HCT116 (cell line): ENCODE data around the gene FLVCR2. TPM values are rescaled to one million over a fixed set of nuclear protein-coding genes. Genes with fewer than 3 reads are reported as not detected.

Source experiments
- ATAC-seq: fragments of 200-7000 bp; cut with Tn5 transposase; 2 replicates; pipeline ENCODE4 v1.9.1; 2020; ENCODE audit warnings: mild to moderate bottlenecking, moderate library complexity
- BruUV-seq: library from RNA; stranded (reverse); fragments of 400-500 nt; replicated peaks from 2 replicates; lab custom pipeline; 2021; lab: Mats Ljungman, UMichigan
- CTCF ChIA-PET: fragments of 300-600 bp; sonication (Branson Sonifier 250); formaldehyde crosslinking; loops from one replicate; lab custom pipeline; 2021; ENCODE audit warnings: antibody characterized with exemption; lab: Charles Lee
- POLR2A ChIA-PET: fragments of 300-600, 350-600 bp; sonication (Branson Sonifier 250); formaldehyde crosslinking; loops from one replicate; lab custom pipeline; 2021; ENCODE audit warnings: antibody characterized with exemption; lab: Charles Lee
- RAD21 ChIA-PET, 2 experiments: fragments of 300-600 bp; sonication (Branson Sonifier 250); formaldehyde crosslinking; loops; one replicate each; lab custom pipeline; 2023; ENCODE audit warnings: low total read pairs in 2 of 2; ENCODE audit not compliant: uncharacterized antibody in 2 of 2, unreplicated experiment in 2 of 2, low non-redundant PET in 1 of 2; lab: Charles Lee
- DNase-seq: peaks from one replicate; pipeline ENCODE4 v3.0.0-alpha.2; 2010; ENCODE audit warnings: low read depth, low spot score
- H2AFZ ChIP-seq: fragments of 200-600 bp; shearing (Covaris generic), sonication (generic); 2 replicates; pipeline ENCODE4 v1.6.1; 2017; ENCODE audit warnings: low read depth, mixed run types, mixed read lengths, antibody characterized with exemption, low read length; ENCODE audit not compliant: poor library complexity, severe bottlenecking
- H3K27ac ChIP-seq: 2 replicates; pipeline ENCODE4 v1.5.1; 2012; ENCODE audit warnings: low read depth, low read length
- H3K27me3 ChIP-seq: fragments of 200-600 bp; sonication (generic); 2 replicates; pipeline ENCODE4 v1.6.1; 2016; ENCODE audit warnings: mixed run types, low read length, mixed read lengths; ENCODE audit not compliant: insufficient read depth
- H3K36me3 ChIP-seq, 2 experiments: fragments of 200-500 bp in 1 of 2; fragments of 200-600 bp in 1 of 2; sonication (Bioruptor generic) in 1 of 2; sonication (generic) in 1 of 2; 2 replicates each; pipeline versions ENCODE4 v1.5.1 to v1.6.1; 2014 to 2016; ENCODE audit warnings: low read length in 2 of 2, inconsistent platforms in 1 of 2, mixed read lengths in 1 of 2, mixed run types in 1 of 2; ENCODE audit not compliant: insufficient read depth in 2 of 2, control insufficient read depth in 1 of 2
- H3K4me1 ChIP-seq, 2 experiments: fragments of 200-600 bp in 1 of 2; sonication (generic) in 1 of 2; 2 replicates each; pipeline versions ENCODE4 v1.5.1 to v1.6.1; 2012 to 2017; ENCODE audit warnings: low read length in 2 of 2, inconsistent platforms in 1 of 2, mild to moderate bottlenecking in 1 of 2, mixed read lengths in 1 of 2, mixed run types in 1 of 2, moderate library complexity in 1 of 2; ENCODE audit not compliant: insufficient read depth in 2 of 2, control insufficient read depth in 1 of 2
- H3K4me2 ChIP-seq: fragments of 200-600 bp; sonication (generic); 2 replicates; pipeline ENCODE4 v1.6.1; 2017; ENCODE audit warnings: mixed run types, low read length, mixed read lengths
- H3K4me3 ChIP-seq, 2 experiments: fragments of 200-600 bp in 1 of 2; sonication (generic) in 1 of 2; replicated peaks in 1 of 2; 2 replicates each; pipeline ENCODE4 v1.5.1; 2011 to 2016; ENCODE audit warnings: low read length in 2 of 2, control low read depth in 1 of 2, low read depth in 1 of 2, mild to moderate bottlenecking in 1 of 2, mixed read lengths in 1 of 2, mixed run types in 1 of 2
- H3K79me2 ChIP-seq: fragments of 200-600 bp; sonication (generic); 2 replicates; pipeline ENCODE4 v1.6.1; 2017; ENCODE audit warnings: mild to moderate bottlenecking, mixed run types, low read length, moderate library complexity, mixed read lengths; ENCODE audit not compliant: insufficient read depth
- H3K9ac ChIP-seq: fragments of 200-600 bp; sonication (generic); 2 replicates; pipeline ENCODE4 v1.6.1; 2016; ENCODE audit warnings: low read length, mixed read lengths
- H3K9me2 ChIP-seq: fragments of 200-600 bp; sonication (generic), shearing (Covaris generic); 2 replicates; pipeline ENCODE4 v1.6.1; 2017; ENCODE audit warnings: mixed run types, mild to moderate bottlenecking, moderate library complexity; ENCODE audit not compliant: insufficient read depth
- H3K9me3 ChIP-seq, 2 experiments: fragments of 200-500 bp in 1 of 2; fragments of 200-600 bp in 1 of 2; sonication (Bioruptor generic) in 1 of 2; sonication (generic) in 1 of 2; 2 replicates each; pipeline ENCODE4 v1.6.1; 2014 to 2017; ENCODE audit warnings: low read length in 2 of 2, mixed read lengths in 2 of 2, inconsistent platforms in 1 of 2, low read depth in 1 of 2, mild to moderate bottlenecking in 1 of 2, mixed run types in 1 of 2, moderate library complexity in 1 of 2; ENCODE audit not compliant: control insufficient read depth in 1 of 2, insufficient read depth in 1 of 2
- H4K20me1 ChIP-seq: fragments of 200-600 bp; sonication (generic), shearing (Covaris generic); 2 replicates; pipeline ENCODE4 v1.6.1; 2017; ENCODE audit warnings: mixed run types, mild to moderate bottlenecking, moderate library complexity; ENCODE audit not compliant: insufficient read depth
- CBX3 ChIP-seq: IDR thresholded peaks from 2 replicates; pipeline ENCODE4 v1.6.1; 2012; ENCODE audit warnings: low read depth
- EZH2phosphoT487 ChIP-seq: fragments of 200-600 bp; IDR thresholded peaks from 2 replicates; pipeline ENCODE4 v1.6.1; 2018; ENCODE audit warnings: antibody characterized with exemption, borderline replicate concordance
- POLR2AphosphoS5 ChIP-seq: IDR thresholded peaks from 2 replicates; pipeline ENCODE4 v1.6.1; 2011; ENCODE audit warnings: mild to moderate bottlenecking, low read depth, low read length, moderate library complexity
- SIN3A ChIP-seq: IDR thresholded peaks from 2 replicates; pipeline ENCODE4 v1.6.1; 2012; ENCODE audit warnings: low read depth
- ZFX ChIP-seq: fragments of 450-650 bp; IDR thresholded peaks from 2 replicates; pipeline ENCODE4 v1.6.1; 2017
- intact Hi-C: fragments of 100-400 bp; cut with micrococcal nuclease; formaldehyde crosslinking; loops from 2 replicates; pipeline ENCODE4 v1.10.0; 2022
- total RNA-seq: library from RNA; stranded (reverse); gene quantifications from one replicate; pipeline ENCODE4 v1.2.1, GENCODE V29; 2021; ENCODE audit not compliant: unreplicated experiment
- TF ChIP-seq, protein P1 (sequence below): IDR thresholded peaks from 2 replicates; pipeline ENCODE4 v1.6.1; 2011; ENCODE audit warnings: mild to moderate bottlenecking, low read length, moderate library complexity; ENCODE audit not compliant: insufficient replicate concordance; ENCODE audit errors: extremely low read depth

FLVCR2 gene
- total RNA-seq, 1 experiment from 2014 or later: 0.84 TPM

- Histone ChIP-seq H3K79me2 (no peaks in the 10 kb centered on the region), H3K9me2 (no peaks in the 10 kb centered on the region), H4K20me1 (no peaks in the 10 kb centered on the region), H2AFZ (no peak overlapping the region), H3K9ac (no peak overlapping the region), H3K9me3 (no peaks in the 10 kb centered on the region), H3K36me3 (no peaks in the 10 kb centered on the region), H3K4me2 (no peak overlapping the region), H3K4me3 (no peak overlapping the region), H3K4me1 (no peaks in the 10 kb centered on the region), H3K27me3 (no peaks in the 10 kb centered on the region), H3K27ac (no peak overlapping the region)
- no peak for DNase-seq
- intact Hi-C loops: no loop called here
- POLR2A ChIA-PET: no interaction called here
- ATAC-seq: no peak
- BruUV-seq: no TSS peak
- CTCF ChIA-PET: no interaction called here
- no peak for TF ChIP-seq SIN3A
- no peak for TF ChIP-seq POLR2AphosphoS5
- RAD21 ChIA-PET: no interaction called here
Observed at GRCh38 chr14:75535164-75535898, 43.1 kb upstream of the FLVCR2 start.

GRCh38 chr14:75537071-75537470, 41.3 kb upstream of the FLVCR2 start:
- Histone ChIP-seq H3K9ac (no peak overlapping the region), H3K79me2 (no peaks in the 10 kb centered on the region), H3K36me3 (no peaks in the 10 kb centered on the region), H3K4me1 (no peaks in the 10 kb centered on the region), H3K9me3 (no peaks in the 10 kb centered on the region), H3K9me2 (no peaks in the 10 kb centered on the region), H3K27me3 (no peaks in the 10 kb centered on the region), H3K4me2 (no peak overlapping the region), H4K20me1 (no peaks in the 10 kb centered on the region), H3K4me3 (no peak overlapping the region), H2AFZ (no peak overlapping the region), H3K27ac (no peak overlapping the region)
- no TSS peak for BruUV-seq
- no peak for TF ChIP-seq EZH2phosphoT487
- no peak for TF ChIP-seq CBX3
- TF ChIP-seq ZFX: no peak
- TF ChIP-seq, protein P1, sequence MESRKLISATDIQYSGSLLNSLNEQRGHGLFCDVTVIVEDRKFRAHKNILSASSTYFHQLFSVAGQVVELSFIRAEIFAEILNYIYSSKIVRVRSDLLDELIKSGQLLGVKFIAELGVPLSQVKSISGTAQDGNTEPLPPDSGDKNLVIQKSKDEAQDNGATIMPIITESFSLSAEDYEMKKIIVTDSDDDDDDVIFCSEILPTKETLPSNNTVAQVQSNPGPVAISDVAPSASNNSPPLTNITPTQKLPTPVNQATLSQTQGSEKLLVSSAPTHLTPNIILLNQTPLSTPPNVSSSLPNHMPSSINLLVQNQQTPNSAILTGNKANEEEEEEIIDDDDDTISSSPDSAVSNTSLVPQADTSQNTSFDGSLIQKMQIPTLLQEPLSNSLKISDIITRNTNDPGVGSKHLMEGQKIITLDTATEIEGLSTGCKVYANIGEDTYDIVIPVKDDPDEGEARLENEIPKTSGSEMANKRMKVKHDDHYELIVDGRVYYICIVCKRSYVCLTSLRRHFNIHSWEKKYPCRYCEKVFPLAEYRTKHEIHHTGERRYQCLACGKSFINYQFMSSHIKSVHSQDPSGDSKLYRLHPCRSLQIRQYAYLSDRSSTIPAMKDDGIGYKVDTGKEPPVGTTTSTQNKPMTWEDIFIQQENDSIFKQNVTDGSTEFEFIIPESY: no peak
- ChIA-PET RAD21 (no interaction called here), CTCF (no interaction called here), POLR2A (no interaction called here)
- intact Hi-C loops: no loop called here
- ATAC-seq (no peak), DNase-seq (no peak)
